Subcutaneous abdominal adipose tissue (tissue), 5 donors: ENCODE data around the gene AQP10.

ENCODE experiments used
- H3K27ac ChIP-seq: one replicate; pipeline ENCODE4 v1.7.0; 2013; ENCODE audit warnings: low read depth, mild to moderate bottlenecking, inconsistent platforms, low read length, moderate library complexity
- H3K27me3 ChIP-seq, 5 donors: one replicate each; pipeline ENCODE4 v1.7.0; 2013; ENCODE audit warnings: low read length in 5 of 5, inconsistent platforms in 1 of 5; ENCODE audit not compliant: control insufficient read depth in 5 of 5, insufficient read depth in 4 of 5
- H3K36me3 ChIP-seq, 5 donors: one replicate each; pipeline ENCODE4 v1.7.0; 2013; ENCODE audit warnings: low read length in 5 of 5; ENCODE audit not compliant: control insufficient read depth in 5 of 5, insufficient read depth in 5 of 5
- H3K4me1 ChIP-seq, 5 donors: one replicate each; pipeline ENCODE4 v1.7.0; 2013; ENCODE audit warnings: low read length in 5 of 5, mild to moderate bottlenecking in 3 of 5, moderate library complexity in 1 of 5; ENCODE audit not compliant: control insufficient read depth in 5 of 5, insufficient read depth in 5 of 5
- H3K4me3 ChIP-seq, 5 donors: one replicate each; pipeline ENCODE4 v1.7.0; 2013; ENCODE audit warnings: low read length in 5 of 5, low read depth in 1 of 5
- H3K9ac ChIP-seq, 5 donors: one replicate each; pipeline ENCODE4 v1.7.0; 2013; ENCODE audit warnings: low read length in 5 of 5, mild to moderate bottlenecking in 4 of 5, moderate library complexity in 3 of 5
- H3K9me3 ChIP-seq, 5 donors: one replicate each; pipeline ENCODE4 v1.7.0; 2013; ENCODE audit warnings: low read length in 5 of 5; ENCODE audit not compliant: control insufficient read depth in 5 of 5
- donor health status: healthy.
- donor health status: healthy.
- donor health status: healthy.
- donor health status: healthy.
- donor health status: healthy.

Gene AQP10

GRCh38 chr1:154323493-154323892, 2.6 kb downstream of the AQP10 start:
- H3K9ac ChIP-seq = no peak overlapping the region
- no peaks in the 10 kb centered on the region for H3K36me3 ChIP-seq
- peaks cover 4 to 39% (median 37%) of the 10 kb centered on the region in 5 donors for H3K4me1 ChIP-seq
- no peaks in the 10 kb centered on the region for H3K9me3 ChIP-seq
- no peak overlapping the region for H3K27ac ChIP-seq
- H3K27me3 ChIP-seq = peaks cover 0 to 25% (median 16%) of the 10 kb centered on the region in 5 donors
- no peak overlapping the region for H3K4me3 ChIP-seq

- H3K36me3 ChIP-seq = no peaks in the 10 kb centered on the region
- H3K9ac ChIP-seq = no peak overlapping the region
- H3K4me1 ChIP-seq = peaks cover 4 to 45% (median 43%) of the 10 kb centered on the region in 5 donors
- no peak overlapping the region for H3K27ac ChIP-seq
- no peaks in the 10 kb centered on the region for H3K9me3 ChIP-seq
- H3K27me3 ChIP-seq = peaks cover 0 to 25% (median 18%) of the 10 kb centered on the region in 5 donors
- H3K4me3 ChIP-seq = peak overlapping the region in 3 of 5 donors; percentile 71 to 73 (median 72)
Measured at GRCh38 chr1:154324241-154324640, 3.3 kb downstream of the AQP10 start.

- H3K27me3 ChIP-seq = peaks cover 0 to 25% (median 18%) of the 10 kb centered on the region in 5 donors
- H3K4me1 ChIP-seq = peaks cover 4 to 47% (median 44%) of the 10 kb centered on the region in 5 donors
Measured at GRCh38 chr1:154324669-154325582, 4.0 kb downstream of the AQP10 start, which contains the start of gene ATP8B2. Gene ATP8B2 (plus strand): TSS chr1:154325525. CDS start chr1:154328142, 2,617 bp downstream.

GRCh38 chr1:154325583-154326545, 5.0 kb downstream of the AQP10 start:
- no peaks in the 10 kb centered on the region for H3K9me3 ChIP-seq
- H3K27me3 ChIP-seq = peaks cover 0 to 25% (median 18%) of the 10 kb centered on the region in 5 donors
- H3K4me1 ChIP-seq = peaks cover 4 to 47% (median 44%) of the 10 kb centered on the region in 5 donors

More at GRCh38 chr1:154324669-154325582, 4.0 kb downstream of the AQP10 start, which contains the start of gene ATP8B2:
- peak within 1 kb of the TSS in 4 of 5 donors; percentile 36 to 83 (median 73) for H3K9ac ChIP-seq
- H3K36me3 ChIP-seq = no peaks in the 10 kb centered on the region
- peak within 1 kb of the TSS; percentile 76 for H3K27ac ChIP-seq
- H3K4me3 ChIP-seq = peak within 1 kb of the TSS; percentile 63 to 76 (median 73)
- H3K9me3 ChIP-seq = no peaks in the 10 kb centered on the region

GRCh38 chr1:154326546-154327465, 5.9 kb downstream of the AQP10 start:
- H3K4me3 ChIP-seq = peak overlapping the region in 4 of 5 donors; percentile 32 to 76 (median 72)
- no peaks in the 10 kb centered on the region for H3K9me3 ChIP-seq
- H3K27ac ChIP-seq = peak overlapping the region; percentile 76
- H3K36me3 ChIP-seq = peaks cover 0 to 16% (median 3%) of the 10 kb centered on the region in 5 donors
- H3K9ac ChIP-seq = peak overlapping the region in 2 of 5 donors; percentile 35 to 83
- H3K27me3 ChIP-seq = peaks cover 0 to 25% (median 18%) of the 10 kb centered on the region in 5 donors
- peaks cover 4 to 47% (median 44%) of the 10 kb centered on the region in 5 donors for H3K4me1 ChIP-seq

More at GRCh38 chr1:154325583-154326545, 5.0 kb downstream of the AQP10 start:
- peak overlapping the region; percentile 76 for H3K27ac ChIP-seq
- H3K36me3 ChIP-seq = peaks cover 0 to 7% (median 0%) of the 10 kb centered on the region in 5 donors
- H3K4me3 ChIP-seq = peak overlapping the region; percentile 63 to 76 (median 73)
- H3K9ac ChIP-seq = peak overlapping the region in 4 of 5 donors; percentile 36 to 83 (median 73)

- Histone ChIP-seq H3K4me3 (peak overlapping the region; percentile 55 to 67 (median 64)), H3K27ac (no peak overlapping the region), H3K36me3 (peaks cover 0 to 24% (median 4%) of the 10 kb centered on the region in 5 donors), H3K4me1 (peaks cover 4 to 47% (median 44%) of the 10 kb centered on the region in 5 donors), H3K9me3 (no peaks in the 10 kb centered on the region), H3K27me3 (peaks cover 0 to 25% (median 18%) of the 10 kb centered on the region in 5 donors), H3K9ac (peak overlapping the region in 2 of 5 donors; percentile 32 to 68)
Measured at GRCh38 chr1:154327466-154328317, 6.8 kb downstream of the AQP10 start.

GRCh38 chr1:154328318-154329151, 7.6 kb downstream of the AQP10 start:
- peaks cover 4 to 47% (median 44%) of the 10 kb centered on the region in 5 donors for H3K4me1 ChIP-seq
- no peaks in the 10 kb centered on the region for H3K9me3 ChIP-seq
- peaks cover 0 to 24% (median 4%) of the 10 kb centered on the region in 5 donors for H3K36me3 ChIP-seq
- H3K27ac ChIP-seq = peak overlapping the region; percentile 37
- peak overlapping the region in 2 of 5 donors; percentile 35 to 68 for H3K9ac ChIP-seq
- H3K4me3 ChIP-seq = peak overlapping the region; percentile 55 to 67 (median 64)
- H3K27me3 ChIP-seq = peaks cover 0 to 24% (median 18%) of the 10 kb centered on the region in 5 donors
